Astrocyte (in vitro differentiated cells and primary cell): ENCODE data around the gene ESD.

Source experiments
- EZH2 ChIP-seq: IDR thresholded peaks from 2 replicates; pipeline ENCODE4 v1.6.1; 2012; ENCODE audit warnings: mild to moderate bottlenecking, low read length, inconsistent platforms; ENCODE audit not compliant: insufficient read depth
- TF ChIP-seq, protein P1 (sequence below): IDR thresholded peaks from 2 replicates; pipeline ENCODE4 v1.5.1; 2011; ENCODE audit warnings: low read depth, mild to moderate bottlenecking, inconsistent platforms, low read length, moderate library complexity; ENCODE audit not compliant: insufficient read depth

DNA sequence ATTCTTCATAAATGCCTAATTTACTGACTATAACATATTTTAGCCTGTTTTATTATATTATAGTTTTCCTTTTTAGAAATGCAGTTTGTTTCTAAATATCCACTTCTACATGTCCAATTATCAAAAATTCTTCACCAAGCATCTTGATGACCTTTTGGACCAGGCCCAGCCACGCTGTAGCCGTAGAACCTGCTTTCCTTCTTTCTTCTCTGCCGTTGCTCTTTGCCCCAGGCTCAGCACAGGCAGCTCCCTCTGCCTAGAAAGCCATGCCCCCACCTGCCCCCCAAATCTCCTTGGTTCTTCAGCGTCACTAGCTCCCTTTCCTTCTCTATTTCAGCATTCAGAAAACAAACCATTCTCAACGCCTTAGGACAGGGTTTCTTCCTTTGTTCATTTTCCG, 65.4 kb downstream of the ESD start:
- TF ChIP-seq, protein P1, sequence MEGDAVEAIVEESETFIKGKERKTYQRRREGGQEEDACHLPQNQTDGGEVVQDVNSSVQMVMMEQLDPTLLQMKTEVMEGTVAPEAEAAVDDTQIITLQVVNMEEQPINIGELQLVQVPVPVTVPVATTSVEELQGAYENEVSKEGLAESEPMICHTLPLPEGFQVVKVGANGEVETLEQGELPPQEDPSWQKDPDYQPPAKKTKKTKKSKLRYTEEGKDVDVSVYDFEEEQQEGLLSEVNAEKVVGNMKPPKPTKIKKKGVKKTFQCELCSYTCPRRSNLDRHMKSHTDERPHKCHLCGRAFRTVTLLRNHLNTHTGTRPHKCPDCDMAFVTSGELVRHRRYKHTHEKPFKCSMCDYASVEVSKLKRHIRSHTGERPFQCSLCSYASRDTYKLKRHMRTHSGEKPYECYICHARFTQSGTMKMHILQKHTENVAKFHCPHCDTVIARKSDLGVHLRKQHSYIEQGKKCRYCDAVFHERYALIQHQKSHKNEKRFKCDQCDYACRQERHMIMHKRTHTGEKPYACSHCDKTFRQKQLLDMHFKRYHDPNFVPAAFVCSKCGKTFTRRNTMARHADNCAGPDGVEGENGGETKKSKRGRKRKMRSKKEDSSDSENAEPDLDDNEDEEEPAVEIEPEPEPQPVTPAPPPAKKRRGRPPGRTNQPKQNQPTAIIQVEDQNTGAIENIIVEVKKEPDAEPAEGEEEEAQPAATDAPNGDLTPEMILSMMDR: no peak
- no peak for TF ChIP-seq EZH2
